GM21576 (cell line): ENCODE measurements around the gene TRIM68.

Experiments used
- ATAC-seq: cut with Tn5 transposase; IDR thresholded peaks from one replicate; pipeline ENCODE4 v1.9.1; 2021; ENCODE audit warnings: mild to moderate bottlenecking, moderate library complexity; ENCODE audit not compliant: unreplicated experiment

Gene TRIM68

GRCh38 chr11:4607096-4607495, 935 bp downstream of the TRIM68 start:
- ATAC-seq = no peak

- ATAC-seq = no peak
Observed at GRCh38 chr11:4606231-4607015, 1.6 kb downstream of the TRIM68 start.

- ATAC-seq = no peak
Observed at GRCh38 chr11:4605057-4605456, 3.0 kb downstream of the TRIM68 start.

- ATAC-seq = no peak
Observed at GRCh38 chr11:4593739-4594138, 14.3 kb downstream of the TRIM68 start, which contains the start of gene OR52I1. OR52I1 (plus strand) TSS chr11:4594039; CDS start chr11:4594039, 0 bp downstream.

GRCh38 chr11:4589017-4589416, 19.0 kb downstream of the TRIM68 start:
- no peak for ATAC-seq

GRCh38 chr11:4581443-4581842, 26.6 kb downstream of the TRIM68 start, which contains the start of gene OR52I2:
OR52I2 (plus strand) TSS chr11:4581743.
- ATAC-seq = no peak

- no peak for ATAC-seq
Observed at GRCh38 chr11:4580124-4580523, 27.9 kb downstream of the TRIM68 start.

- ATAC-seq = no peak
Observed at GRCh38 chr11:4578624-4579023, 29.4 kb downstream of the TRIM68 start.

- ATAC-seq = no peak
Observed at GRCh38 chr11:4577761-4578160, 30.3 kb downstream of the TRIM68 start.

GRCh38 chr11:4576880-4577279, 31.2 kb downstream of the TRIM68 start:
- no peak for ATAC-seq

GRCh38 chr11:4569075-4569474, 39.0 kb downstream of the TRIM68 start:
- no peak for ATAC-seq

- ATAC-seq = no peak
Observed at GRCh38 chr11:4565371-4565770, 42.7 kb downstream of the TRIM68 start.

- no peak for ATAC-seq
Observed at GRCh38 chr11:4560467-4560866, 47.6 kb downstream of the TRIM68 start.

- no peak for ATAC-seq
Observed at GRCh38 chr11:4559527-4560440, 48.2 kb downstream of the TRIM68 start.

- no peak for ATAC-seq
Observed at GRCh38 chr11:4551346-4551979, 56.6 kb downstream of the TRIM68 start.
